Loucy (cell line): ENCODE measurements around the gene EXOC3L4.

Experiments used
- H2AFZ ChIP-seq: fragments of 200-600 bp; sonication (generic); 2 replicates; pipeline ENCODE4 v1.6.0; 2016; ENCODE audit warnings: antibody characterized with exemption, mild to moderate bottlenecking, low read length, moderate library complexity
- H3F3A ChIP-seq: fragments of 200-600 bp; 2 replicates; pipeline ENCODE4 v1.6.0; 2016; ENCODE audit warnings: antibody characterized with exemption, low read depth, mild to moderate bottlenecking
- H3K27me3 ChIP-seq: fragments of 200-600 bp; sonication (generic); 2 replicates; pipeline ENCODE4 v1.6.1; 2014; ENCODE audit warnings: low read length, mild to moderate bottlenecking; ENCODE audit not compliant: insufficient read depth, poor library complexity, severe bottlenecking
- H3K36me3 ChIP-seq: fragments of 200-600 bp; sonication (generic); 2 replicates; pipeline ENCODE4 v1.6.1; 2016; ENCODE audit warnings: low read length; ENCODE audit not compliant: insufficient read depth
- H3K4me1 ChIP-seq: fragments of 200-600 bp; sonication (generic); 2 replicates; pipeline ENCODE4 v1.5.1; 2014; ENCODE audit warnings: low read length, mild to moderate bottlenecking; ENCODE audit not compliant: insufficient read depth, poor library complexity, severe bottlenecking
- H3K4me2 ChIP-seq: fragments of 200-600 bp; sonication (generic); 2 replicates; pipeline ENCODE4 v1.6.0; 2014; ENCODE audit warnings: antibody characterized with exemption, low read length, low read depth, mild to moderate bottlenecking; ENCODE audit not compliant: poor library complexity, severe bottlenecking
- H3K4me3 ChIP-seq: fragments of 200-600 bp; sonication (generic); 2 replicates; pipeline ENCODE4 v1.5.1; 2014; ENCODE audit warnings: low read length, mild to moderate bottlenecking, mixed read lengths; ENCODE audit not compliant: poor library complexity, severe bottlenecking
- H3K79me2 ChIP-seq: fragments of 200-600 bp; sonication (generic); 2 replicates; pipeline ENCODE4 v1.6.1; 2014; ENCODE audit warnings: low read length; ENCODE audit not compliant: insufficient read depth
- H3K9ac ChIP-seq: fragments of 200-600 bp; sonication (generic); 2 replicates; pipeline ENCODE4 v1.6.0; 2014; ENCODE audit warnings: mild to moderate bottlenecking, low read depth, low read length, moderate library complexity; ENCODE audit not compliant: poor library complexity, severe bottlenecking
- H3K9me2 ChIP-seq: fragments of 200-600 bp; sonication (generic); replicated peaks from 2 replicates; pipeline ENCODE4 v1.6.1; 2016; ENCODE audit warnings: low read depth, low read length, mixed read lengths
- H3K9me3 ChIP-seq: fragments of 200-600 bp; sonication (generic); 2 replicates; pipeline ENCODE4 v1.6.1; 2014; ENCODE audit warnings: mild to moderate bottlenecking, antibody characterized with exemption, low read length, low read depth; ENCODE audit not compliant: insufficient read depth
- H4K20me1 ChIP-seq: fragments of 200-600 bp; sonication (generic); 2 replicates; pipeline ENCODE4 v1.6.0; 2014; ENCODE audit warnings: antibody characterized with exemption, low read length, mild to moderate bottlenecking; ENCODE audit not compliant: insufficient read depth, poor library complexity, severe bottlenecking
- CTCF ChIP-seq: fragments of 200-600 bp; sonication (generic); conservative IDR thresholded peaks from 2 replicates; pipeline ENCODE4 v1.5.1; 2014; ENCODE audit warnings: mild to moderate bottlenecking, antibody characterized with exemption, low read length
- EZH2phosphoT487 ChIP-seq: fragments of 200-600 bp; IDR thresholded peaks from 2 replicates; pipeline ENCODE4 v1.6.1; 2018; ENCODE audit warnings: antibody characterized with exemption, mild to moderate bottlenecking, moderate library complexity, borderline replicate concordance

Gene EXOC3L4

DNA sequence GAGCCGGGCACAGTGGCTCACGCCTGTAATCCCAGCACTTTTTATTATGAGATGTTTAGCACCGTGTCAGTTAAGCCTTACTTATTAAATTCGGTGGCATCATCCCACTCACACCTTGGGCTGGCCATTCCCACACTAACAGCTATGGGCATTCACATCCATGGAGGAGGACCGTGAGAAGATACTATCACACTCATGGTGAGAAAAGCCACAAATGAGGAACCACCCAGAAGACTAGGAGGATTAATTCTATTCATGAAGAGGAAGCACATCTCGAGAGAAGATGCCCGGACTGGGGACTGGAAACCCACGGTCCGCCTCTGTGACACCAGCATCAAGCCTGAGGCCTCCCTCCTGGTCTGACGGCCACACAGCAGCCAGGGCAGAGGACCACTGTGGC lies 42.1 kb upstream of the EXOC3L4 start:
- Histone ChIP-seq H3K9me2 (no peaks in the 10 kb centered on the region), H3K4me3 (no peak overlapping the region), H3K27me3 (no peaks in the 10 kb centered on the region), H3F3A (no peaks in the 10 kb centered on the region), H3K9ac (no peak overlapping the region), H3K36me3 (no peaks in the 10 kb centered on the region), H3K4me2 (no peak overlapping the region), H3K4me1 (no peaks in the 10 kb centered on the region), H4K20me1 (no peaks in the 10 kb centered on the region), H3K79me2 (no peaks in the 10 kb centered on the region), H3K9me3 (no peaks in the 10 kb centered on the region), H2AFZ (no peak overlapping the region)
- TF ChIP-seq CTCF = no peak
- TF ChIP-seq EZH2phosphoT487 = no peak

- no peak overlapping the region for H3K4me2 ChIP-seq
- no peak overlapping the region for H2AFZ ChIP-seq
- H3K27me3 ChIP-seq = no peaks in the 10 kb centered on the region
- H3K79me2 ChIP-seq = no peaks in the 10 kb centered on the region
- no peaks in the 10 kb centered on the region for H3F3A ChIP-seq
- H3K4me3 ChIP-seq = no peak overlapping the region
- H3K9me2 ChIP-seq = no peaks in the 10 kb centered on the region
- no peaks in the 10 kb centered on the region for H3K36me3 ChIP-seq
- no peaks in the 10 kb centered on the region for H4K20me1 ChIP-seq
- H3K4me1 ChIP-seq = no peaks in the 10 kb centered on the region
- no peaks in the 10 kb centered on the region for H3K9me3 ChIP-seq
- no peak overlapping the region for H3K9ac ChIP-seq
- TF ChIP-seq EZH2phosphoT487 = no peak
- no peak for TF ChIP-seq CTCF
Observed at GRCh38 chr14:103055695-103056094, 38.8 kb upstream of the EXOC3L4 start.

- H3K36me3 ChIP-seq = no peaks in the 10 kb centered on the region
- H4K20me1 ChIP-seq = no peaks in the 10 kb centered on the region
- no peak for TF ChIP-seq CTCF
- TF ChIP-seq EZH2phosphoT487 = no peak
- no peaks in the 10 kb centered on the region for H3K9me2 ChIP-seq
- no peak overlapping the region for H3K9ac ChIP-seq
- H3K4me2 ChIP-seq = no peak overlapping the region
- no peaks in the 10 kb centered on the region for H3K9me3 ChIP-seq
- H3K79me2 ChIP-seq = no peaks in the 10 kb centered on the region
- no peaks in the 10 kb centered on the region for H3K4me1 ChIP-seq
- no peak overlapping the region for H3K4me3 ChIP-seq
- no peaks in the 10 kb centered on the region for H3K27me3 ChIP-seq
- no peak overlapping the region for H2AFZ ChIP-seq
- no peaks in the 10 kb centered on the region for H3F3A ChIP-seq
Observed at GRCh38 chr14:103056322-103057027, 38.0 kb upstream of the EXOC3L4 start.
